GM10266 (cell line): ENCODE measurements around the gene TCTN1.

Experiments used
- DNase-seq: peaks from one replicate; pipeline ENCODE4 v3.0.0; 2012; ENCODE audit errors: extremely low spot score
- TF ChIP-seq, protein P1 (sequence below): IDR thresholded peaks from 2 replicates; pipeline ENCODE4 v1.5.1; 2012; ENCODE audit warnings: mild to moderate bottlenecking, low read depth; ENCODE audit not compliant: control insufficient read depth, insufficient read depth; ENCODE audit errors: missing control alignments

Gene TCTN1

DNA sequence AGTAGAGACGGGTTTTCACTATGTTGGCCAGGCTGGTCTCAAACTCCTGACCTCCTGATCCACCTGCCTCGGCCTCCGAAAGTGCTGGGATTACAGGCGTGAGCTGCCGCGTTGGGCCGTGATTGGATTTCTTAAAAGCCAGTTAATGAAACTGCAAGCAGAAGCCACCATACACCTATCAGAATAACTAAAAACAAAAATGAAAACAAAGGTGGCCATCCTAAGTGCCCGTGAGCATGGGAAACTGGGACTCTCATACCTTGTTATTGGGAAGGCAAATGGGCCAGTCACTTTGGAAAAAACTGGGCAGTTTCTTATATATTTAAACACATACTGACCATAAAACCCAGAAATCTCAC is 7.7 kb upstream of the TCTN1 start:
- TF ChIP-seq, protein P1, sequence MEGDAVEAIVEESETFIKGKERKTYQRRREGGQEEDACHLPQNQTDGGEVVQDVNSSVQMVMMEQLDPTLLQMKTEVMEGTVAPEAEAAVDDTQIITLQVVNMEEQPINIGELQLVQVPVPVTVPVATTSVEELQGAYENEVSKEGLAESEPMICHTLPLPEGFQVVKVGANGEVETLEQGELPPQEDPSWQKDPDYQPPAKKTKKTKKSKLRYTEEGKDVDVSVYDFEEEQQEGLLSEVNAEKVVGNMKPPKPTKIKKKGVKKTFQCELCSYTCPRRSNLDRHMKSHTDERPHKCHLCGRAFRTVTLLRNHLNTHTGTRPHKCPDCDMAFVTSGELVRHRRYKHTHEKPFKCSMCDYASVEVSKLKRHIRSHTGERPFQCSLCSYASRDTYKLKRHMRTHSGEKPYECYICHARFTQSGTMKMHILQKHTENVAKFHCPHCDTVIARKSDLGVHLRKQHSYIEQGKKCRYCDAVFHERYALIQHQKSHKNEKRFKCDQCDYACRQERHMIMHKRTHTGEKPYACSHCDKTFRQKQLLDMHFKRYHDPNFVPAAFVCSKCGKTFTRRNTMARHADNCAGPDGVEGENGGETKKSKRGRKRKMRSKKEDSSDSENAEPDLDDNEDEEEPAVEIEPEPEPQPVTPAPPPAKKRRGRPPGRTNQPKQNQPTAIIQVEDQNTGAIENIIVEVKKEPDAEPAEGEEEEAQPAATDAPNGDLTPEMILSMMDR: no peak
- no peak for DNase-seq

DNA sequence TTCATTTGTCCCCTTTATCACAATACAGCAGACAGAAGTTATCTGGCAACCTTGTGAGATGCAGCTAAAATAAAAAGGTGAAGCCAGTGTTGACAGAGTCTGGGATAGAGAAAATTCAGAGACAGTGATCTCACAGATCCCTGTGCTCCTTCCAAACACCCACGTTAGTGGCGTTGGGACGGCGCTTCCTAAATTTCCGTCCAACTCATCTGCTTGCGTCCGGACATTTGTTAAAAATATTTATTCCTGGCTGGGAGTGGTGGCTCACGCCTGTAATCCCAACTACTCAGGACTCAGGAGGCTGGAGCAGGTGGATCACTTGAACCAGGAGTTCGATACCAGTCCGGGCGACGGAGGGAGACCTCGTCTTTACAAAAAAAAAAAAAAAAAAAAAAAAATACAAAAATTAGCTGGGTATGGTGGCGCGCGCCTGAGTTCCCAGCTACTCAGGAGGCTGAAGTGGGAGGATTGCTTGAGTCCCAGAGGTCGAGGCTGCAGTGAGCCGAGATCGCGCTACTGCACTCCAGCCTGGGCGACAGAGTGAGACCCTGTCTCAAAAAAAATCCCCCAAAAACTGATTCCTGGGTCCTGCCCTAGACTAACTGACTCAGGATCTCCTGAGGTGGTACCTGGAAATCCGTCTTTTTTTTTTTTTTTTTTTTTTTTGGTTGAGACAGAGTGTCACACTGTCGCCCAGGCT is 708 bp upstream of the TCTN1 start:
- TF ChIP-seq, protein P1: no peak
- DNase-seq: no peak

DNA sequence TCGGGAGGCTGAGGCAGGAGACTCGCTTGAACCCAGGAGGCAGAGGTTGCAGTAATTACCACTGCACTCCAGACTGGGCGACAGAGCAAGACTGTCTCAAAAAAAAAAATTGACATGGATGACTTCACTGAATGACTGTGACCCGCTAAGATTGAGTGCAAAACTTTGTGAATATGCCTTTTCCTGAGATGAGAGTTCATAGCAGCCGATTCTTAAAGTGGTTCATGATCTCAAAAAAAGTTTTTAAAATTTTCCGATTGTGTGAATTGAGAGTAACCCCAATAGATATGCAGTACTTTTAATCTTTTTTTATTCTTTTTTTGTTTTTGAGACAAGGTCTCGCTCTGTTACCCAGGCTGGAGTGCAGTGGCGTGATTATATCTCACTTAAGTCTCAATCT is 1.2 kb downstream of the TCTN1 start:
- DNase-seq: no peak
- TF ChIP-seq, protein P1: no peak

- TF ChIP-seq, protein P1: no peak
- DNase-seq: no peak
Observed at GRCh38 chr12:110616471-110617115, 2.7 kb downstream of the TCTN1 start.

DNA sequence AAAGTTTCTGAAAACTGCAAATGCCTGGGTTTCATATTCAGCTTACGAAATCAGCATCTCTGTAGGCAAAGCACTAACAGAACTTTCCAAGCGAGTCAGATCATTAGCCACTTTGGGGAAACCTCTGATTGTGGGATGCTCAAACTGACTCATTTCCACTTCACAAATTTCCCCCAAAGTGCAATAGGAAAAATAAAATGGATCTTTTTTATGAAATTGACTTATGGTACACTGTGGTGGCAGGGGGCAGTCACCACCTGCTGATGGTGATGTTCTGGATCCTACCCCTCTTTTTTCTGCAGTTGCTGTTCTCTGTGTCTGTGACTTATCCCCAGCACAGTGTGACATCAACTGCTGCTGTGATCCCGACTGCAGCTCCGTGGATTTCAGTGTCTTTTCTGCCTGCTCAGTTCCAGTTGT is 5.6 kb downstream of the TCTN1 start:
- TF ChIP-seq, protein P1: peak; percentile 58
- peak; percentile 33 for DNase-seq

- TF ChIP-seq, protein P1: no peak
- no peak for DNase-seq
Observed at GRCh38 chr12:110622582-110622981, 8.7 kb downstream of the TCTN1 start.

GRCh38 chr12:110627500-110628195 is 13.7 kb downstream of the TCTN1 start:
- TF ChIP-seq, protein P1: no peak
- DNase-seq: no peak
